HepG2 (cell line): ENCODE measurements around the gene NLGN3. TPM values are rescaled to one million over a fixed set of nuclear protein-coding genes. Genes with fewer than 3 reads are reported as not detected.
A peak's percentile ranks its signal among the peaks of the same experiment; 100 is the strongest.

Experiments used
- ATAC-seq: fragments of 200-7000 bp; cut with Tn5 transposase; 3 replicates; pipeline ENCODE4 v1.9.1; 2020; ENCODE audit warnings: mild to moderate bottlenecking, moderate library complexity
- BruUV-seq: library from RNA; stranded (reverse); fragments of 400-500 nt; replicated peaks from 2 replicates; lab custom pipeline; 2021; lab: Mats Ljungman, UMichigan
- CTCF ChIA-PET: fragments of 300-600 bp; formaldehyde crosslinking; extraction: SDS; loops from one replicate; lab custom pipeline; 2021; ENCODE audit warnings: low total read pairs, inconsistent platforms, low intra/inter-chr PET ratio; lab: Yijun Ruan, JAX
- POLR2A ChIA-PET: fragments of 350-600 bp; sonication (Branson Sonifier 250); formaldehyde crosslinking; loops from one replicate; lab custom pipeline; 2020; ENCODE audit warnings: antibody characterized with exemption, inconsistent platforms; lab: Yijun Ruan, JAX
- DNase-seq: peaks from one replicate; pipeline ENCODE4 v3.0.0-alpha.2; 2015; ENCODE audit warnings: low spot score
- FAIRE-seq: peaks from 3 replicates; lab custom pipeline; 2011; peaks lifted over from hg19 to GRCh38; lab: Jason Lieb, UNC
- H2AFZ ChIP-seq: one replicate; pipeline ENCODE4 v1.6.1; 2011; ENCODE audit warnings: low read length, inconsistent platforms
- H3K27ac ChIP-seq: fragments of 300-600 bp; 3 replicates; pipeline ENCODE4 v1.8.0; 2011; ENCODE audit warnings: mixed run types, mild to moderate bottlenecking, mixed read lengths, low read length, inconsistent platforms; ENCODE audit not compliant: insufficient read depth; ENCODE audit errors: extremely low read length
- H3K27me3 ChIP-seq, 2 experiments: fragments of 200-600 bp in 1 of 2; 2 replicates in 1 of 2; 3 replicates in 1 of 2; pipeline versions ENCODE4 v1.6.0 to v1.8.0; 2011; ENCODE audit warnings: low read length in 2 of 2, mild to moderate bottlenecking in 2 of 2, moderate library complexity in 2 of 2, inconsistent platforms in 1 of 2; ENCODE audit not compliant: insufficient read depth in 2 of 2, control insufficient read depth in 1 of 2
- H3K36me3 ChIP-seq, 2 experiments: fragments of 200-600 bp in 1 of 2; replicated peaks in 1 of 2; 2 replicates in 1 of 2; 3 replicates in 1 of 2; pipeline versions ENCODE4 v1.5.1 to v1.8.0; 2011; ENCODE audit warnings: low read length in 2 of 2, inconsistent platforms in 1 of 2; ENCODE audit not compliant: insufficient read depth in 2 of 2, control insufficient read depth in 1 of 2
- H3K4me1 ChIP-seq: 2 replicates; pipeline ENCODE4 v1.5.1; 2012; ENCODE audit warnings: low read length, inconsistent platforms; ENCODE audit not compliant: insufficient read depth
- H3K4me2 ChIP-seq: 2 replicates; pipeline ENCODE4 v1.6.0; 2011; ENCODE audit warnings: low read depth, low read length, inconsistent platforms
- H3K4me3 ChIP-seq, 3 experiments: fragments of 200-600 bp in 1 of 3; sonication (generic), shearing (Covaris generic) in 1 of 3; replicated peaks in 1 of 3; 2 replicates each; pipeline ENCODE4 v1.5.1; 2011 to 2016; ENCODE audit warnings: low read length in 3 of 3, inconsistent platforms in 2 of 3, low read depth in 2 of 3, mild to moderate bottlenecking in 2 of 3, control low read depth in 1 of 3, mixed read lengths in 1 of 3; ENCODE audit not compliant: insufficient read depth in 1 of 3
- H3K79me2 ChIP-seq: one replicate; pipeline ENCODE4 v1.6.1; 2011; ENCODE audit warnings: low read length, inconsistent platforms; ENCODE audit not compliant: insufficient read depth
- H3K9ac ChIP-seq: 2 replicates; pipeline ENCODE4 v1.6.0; 2011; ENCODE audit warnings: mild to moderate bottlenecking, low read depth, low read length, inconsistent platforms; ENCODE audit not compliant: insufficient read depth
- H3K9me3 ChIP-seq: 2 replicates; pipeline ENCODE4 v1.5.1; 2012; ENCODE audit warnings: mild to moderate bottlenecking, low read length
- H4K20me1 ChIP-seq: 2 replicates; pipeline ENCODE4 v1.6.0; 2011; ENCODE audit warnings: inconsistent platforms, mild to moderate bottlenecking, low read length, moderate library complexity; ENCODE audit not compliant: insufficient read depth
- CREB1 ChIP-seq, 2 experiments: fragments of 450-650 bp in 1 of 2; IDR thresholded peaks; 2 replicates each; pipeline ENCODE4 v1.6.1; 2016 to 2017; ENCODE audit warnings: control low read depth in 1 of 2, mild to moderate bottlenecking in 1 of 2, missing compliant biosample characterization in 1 of 2, missing genetic modification characterization in 1 of 2
- ESRRA ChIP-seq: sonication (generic); formaldehyde crosslinking; IDR thresholded peaks from 2 replicates; pipeline ENCODE4 v1.5.1; 2020; ENCODE audit warnings: mild to moderate bottlenecking, low read depth, missing genetic modification reagents
- GLMP ChIP-seq: sonication (generic); formaldehyde crosslinking; IDR thresholded peaks from 2 replicates; pipeline ENCODE4 v1.9.0; 2021; ENCODE audit warnings: missing genetic modification reagents, mild to moderate bottlenecking, borderline replicate concordance
- NFYB ChIP-seq: sonication (generic); formaldehyde crosslinking; IDR thresholded peaks from 2 replicates; pipeline ENCODE4 v1.4.0; 2020; ENCODE audit warnings: missing genetic modification reagents
- RXRB ChIP-seq: IDR thresholded peaks from 2 replicates; pipeline ENCODE4 v1.6.1; 2016; ENCODE audit warnings: borderline replicate concordance, missing genetic modification reagents, missing compliant biosample characterization
- ZNF609 ChIP-seq: sonication (generic); formaldehyde crosslinking; IDR thresholded peaks from 2 replicates; pipeline ENCODE4 v1.4.0; 2020; ENCODE audit warnings: mild to moderate bottlenecking, missing genetic modification reagents, borderline replicate concordance
- ZNF75D ChIP-seq: sonication (generic); formaldehyde crosslinking; IDR thresholded peaks from 2 replicates; pipeline ENCODE4 v1.8.1; 2023; ENCODE audit warnings: missing genetic modification reagents, mild to moderate bottlenecking, borderline replicate concordance
- WGBS: methylation state at CpG from one replicate; pipeline ENCODE4 v1.1.6; 2017; ENCODE audit warnings: low lambda C conversion rate; 5-methylcytosine and 5-hydroxymethylcytosine counted together
- in situ Hi-C: cut with HindIII; loops from 2 replicates; pipeline ENCODE4 v1.10.0; 2017; ENCODE audit warnings: low pct_unique_long_range_greater_than_20kb; ENCODE audit not compliant: extremely low pct_ligation_motif_present
- intact Hi-C: fragments of 100-400 bp; cut with micrococcal nuclease; formaldehyde crosslinking; loops from one replicate; pipeline ENCODE4 v1.10.0; 2022; ENCODE audit not compliant: unreplicated experiment
- polyA plus RNA-seq, 8 experiments: library from polyadenylated mRNA; depleted of rRNA in 3 of 8; stranded (reverse) in 7 of 8; unstranded in 1 of 8; fragments of >200 nt; fragmentation: Illumina TruSeq in 4 of 8; extraction: Trizol in 4 of 8; gene quantifications; 2 replicates each; pipeline versions ENCODE4 v1.2.1 to v1.2.3, GENCODE V29; 2011 to 2016; ENCODE audit warnings: low read depth in 4 of 8, missing spikeins in 1 of 8, mixed read lengths in 1 of 8; ENCODE audit not compliant: insufficient read depth in 1 of 8
- total RNA-seq, 5 experiments: library from RNA; depleted of rRNA; stranded (reverse); fragments of >200 nt; fragmentation: Illumina TruSeq; extraction: Trizol; gene quantifications; 2 replicates each; pipeline ENCODE4 v1.2.3, GENCODE V29; 2016; ENCODE audit warnings: low read depth in 1 of 5

NLGN3 gene
- total and polyA plus RNA-seq, 2 of the 13 experiments (the other 11 are each of a cell fraction or from before 2014, with no cell fraction given) = 0.04 to 0.16 TPM

DNA sequence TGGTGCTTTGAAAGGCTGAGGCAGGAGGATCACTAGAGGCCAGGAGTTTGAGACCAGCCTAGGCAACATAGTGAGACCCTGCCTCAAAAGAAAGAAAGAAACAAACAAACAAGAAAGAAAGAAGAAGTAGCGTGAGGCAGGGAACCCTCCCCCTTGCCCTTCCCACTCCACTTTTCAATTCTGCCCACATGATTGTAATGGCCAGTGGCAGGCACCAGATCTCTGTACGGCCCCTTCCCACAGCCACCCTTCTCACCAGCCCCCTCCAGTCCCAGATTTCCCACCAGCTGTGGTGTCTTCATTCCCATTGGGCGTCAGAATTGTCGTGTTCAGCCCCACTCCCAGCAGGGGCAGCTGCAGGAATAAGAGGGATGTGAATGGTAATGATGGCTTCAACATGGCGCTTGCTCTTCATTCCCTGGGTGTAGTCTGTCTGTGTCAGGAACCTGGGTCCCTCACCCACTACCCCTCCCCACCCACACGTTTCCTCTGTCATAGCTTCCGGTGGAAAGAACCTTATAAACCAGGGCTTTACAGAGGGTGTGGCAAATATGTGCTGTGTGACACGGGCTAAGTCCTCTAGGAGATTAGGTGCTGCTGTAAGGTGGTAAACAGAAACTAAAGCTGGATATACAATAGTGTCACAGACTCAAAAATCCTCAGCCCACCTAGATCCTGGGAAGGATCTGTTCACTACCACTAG is 33.3 kb upstream of the NLGN3 start, which contains the start of gene IL2RG:
TSS of gene IL2RG (minus strand) at position 437 of the 703 bp plus-strand sequence. CDS start at position 399, 38 bp downstream.
- intact Hi-C loops (no loop called here), in situ Hi-C loops (no loop called here)
- Histone ChIP-seq H3K27me3 (no peaks in the 10 kb centered on the region), H2AFZ (no peak within 1 kb of the TSS), H3K36me3 (no peaks in the 10 kb centered on the region), H3K4me1 (no peaks in the 10 kb centered on the region), H3K9ac (no peak within 1 kb of the TSS), H3K4me3 (no peak within 1 kb of the TSS), H3K4me2 (peak within 1 kb of the TSS; percentile 32; the same call in 1 of the 2 replicates), H4K20me1 (no peaks in the 10 kb centered on the region), H3K27ac (no peak within 1 kb of the TSS), H3K9me3 (no peaks in the 10 kb centered on the region), H3K79me2 (no peaks in the 10 kb centered on the region)
- ATAC-seq (no peak), DNase-seq (no peak), FAIRE-seq (no peak)
- ChIA-PET POLR2A (no interaction called here), CTCF (no interaction called here)
- no TSS peak for BruUV-seq
- WGBS = 28% methylated on average over 7 of the region's 8 CpGs
- TF ChIP-seq RXRB (no peak), GLMP (CRISPR knock-in tag) (no peak), CREB1 (IDR thresholded peaks at IDR 0.05) (no peak), CREB1 (CRISPR knock-in tag; IDR thresholded peaks at IDR 0.05) (no peak), ESRRA (no peak), ZNF75D (no peak), NFYB (no peak), ZNF609 (CRISPR knock-in tag) (no peak)
